HG02588 (cell line): ENCODE results near the gene TEX14.
"Not testable (repeated sequence)": the region's sequence is repeated elsewhere in the genome, so short reads cannot be mapped to it uniquely, and the experiment has no call there.

ENCODE experiments used
- ATAC-seq: cut with Tn5 transposase; IDR thresholded peaks from one replicate; pipeline ENCODE4 v1.9.1; 2021; ENCODE audit warnings: mild to moderate bottlenecking, moderate library complexity; ENCODE audit not compliant: unreplicated experiment

Gene TEX14

GRCh38 chr17:58658804-58659713, 32.8 kb downstream of the TEX14 start:
- peak; percentile 71 for ATAC-seq

- ATAC-seq, result not testable (repeated sequence)
These were observed 33.7 kb downstream of the TEX14 start for GRCh38 chr17:58657962-58658803.

- no peak for ATAC-seq
These were observed 43.6 kb downstream of the TEX14 start for GRCh38 chr17:58648236-58648635.

- ATAC-seq, result no peak
These were observed 48.7 kb downstream of the TEX14 start for GRCh38 chr17:58643147-58643546.

GRCh38 chr17:58641887-58642311, 49.9 kb downstream of the TEX14 start:
- ATAC-seq, result no peak

- no peak for ATAC-seq
These were observed 51.6 kb downstream of the TEX14 start for GRCh38 chr17:58640202-58640601.

- no peak for ATAC-seq
These were observed 52.2 kb downstream of the TEX14 start for GRCh38 chr17:58639681-58640080.

GRCh38 chr17:58637011-58637570, 54.8 kb downstream of the TEX14 start:
- ATAC-seq, result no peak

- no peak for ATAC-seq
These were observed 59.2 kb downstream of the TEX14 start for GRCh38 chr17:58632324-58633314.

- peak; percentile 75 for ATAC-seq
These were observed 60.1 kb downstream of the TEX14 start for GRCh38 chr17:58631523-58632323.

GRCh38 chr17:58630883-58631522, 60.8 kb downstream of the TEX14 start:
- no peak for ATAC-seq

- no peak for ATAC-seq
These were observed 64.9 kb downstream of the TEX14 start for GRCh38 chr17:58626905-58627304.

- ATAC-seq, result no peak
These were observed 67.1 kb downstream of the TEX14 start for GRCh38 chr17:58624751-58625150.

GRCh38 chr17:58621174-58621573, 70.7 kb downstream of the TEX14 start:
- peak; percentile 66 for ATAC-seq

GRCh38 chr17:58618336-58618735, 73.5 kb downstream of the TEX14 start:
- ATAC-seq, result no peak

GRCh38 chr17:58617563-58617962, 74.3 kb downstream of the TEX14 start:
- ATAC-seq, result no peak

GRCh38 chr17:58615768-58616659, 75.8 kb downstream of the TEX14 start:
- peak; percentile 52 for ATAC-seq
